Head of caudate nucleus (tissue), 42 donors: ENCODE results near the gene SLC4A2.
A peak's percentile ranks its signal among the peaks of the same experiment; 100 is the strongest.
"Not testable (repeated sequence)": the region's sequence is repeated elsewhere in the genome, so short reads cannot be mapped to it uniquely, and the experiment has no call there.

Experiments
- DNase-seq, 42 donors: peaks; one replicate each; pipeline versions ENCODE4 v3.0.0 to v3.0.0-alpha.2; 2020 to 2021; ENCODE audit warnings: mixed read lengths in 7 of 42
- intact Hi-C: fragments of 100-400 bp; cut with DNase I; formaldehyde crosslinking; loops from one replicate; pipeline ENCODE4 v1.15.0; 2022

SLC4A2 gene

DNA sequence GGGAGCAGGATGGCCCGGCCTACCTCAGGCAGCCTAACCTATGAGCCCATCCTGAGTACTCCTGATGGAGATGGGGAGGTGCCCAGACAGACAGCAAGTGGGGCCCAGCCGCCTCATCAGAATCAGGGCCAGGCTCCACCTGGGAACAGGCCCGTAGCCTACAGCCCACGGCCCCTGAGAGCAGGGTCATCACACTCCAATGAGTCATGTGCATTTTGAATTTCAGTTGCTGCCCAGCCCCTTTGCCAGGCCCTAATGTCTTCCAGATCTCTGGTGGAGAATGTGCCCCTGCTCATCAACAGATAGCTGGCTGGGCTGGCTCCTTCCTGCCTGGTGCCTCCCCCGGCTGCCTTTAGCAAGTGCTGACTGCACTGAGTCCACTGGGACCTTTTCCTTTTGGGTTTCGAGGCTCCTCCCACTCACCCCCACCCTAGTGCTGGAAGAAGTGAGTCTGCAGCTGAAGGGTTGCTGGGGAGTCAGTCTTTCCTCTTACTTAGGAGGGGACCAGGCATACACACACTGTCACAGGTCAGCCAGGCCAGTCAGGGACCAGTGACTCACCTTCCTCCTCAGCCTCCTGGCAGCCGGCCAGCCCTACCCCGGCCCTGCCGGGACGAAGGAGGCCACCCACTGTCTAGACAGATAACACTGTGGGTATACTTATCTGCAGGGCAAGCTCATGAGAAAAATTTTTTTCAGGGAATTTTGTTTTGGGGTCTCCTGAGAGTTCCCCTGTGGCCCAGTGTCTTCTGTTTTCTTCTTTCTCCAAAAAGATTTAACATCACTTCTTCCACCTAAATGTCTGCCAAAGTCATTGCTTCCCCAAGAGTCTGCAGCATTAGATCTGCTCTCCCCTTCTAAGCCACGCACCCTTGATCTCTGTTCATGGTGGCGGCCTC lies 20.2 kb upstream of the SLC4A2 start:
- peak in 2 of 42 donors; percentile 47 to 56 for DNase-seq
- intact Hi-C loops = no loop called here

GRCh38 chr7:151039850-151040548 lies 19.4 kb upstream of the SLC4A2 start:
- intact Hi-C loops = no loop called here
- DNase-seq = no peak

- intact Hi-C loops = no loop called here
These were observed 18.6 kb upstream of the SLC4A2 start for GRCh38 chr7:151040616-151041375.

DNA sequence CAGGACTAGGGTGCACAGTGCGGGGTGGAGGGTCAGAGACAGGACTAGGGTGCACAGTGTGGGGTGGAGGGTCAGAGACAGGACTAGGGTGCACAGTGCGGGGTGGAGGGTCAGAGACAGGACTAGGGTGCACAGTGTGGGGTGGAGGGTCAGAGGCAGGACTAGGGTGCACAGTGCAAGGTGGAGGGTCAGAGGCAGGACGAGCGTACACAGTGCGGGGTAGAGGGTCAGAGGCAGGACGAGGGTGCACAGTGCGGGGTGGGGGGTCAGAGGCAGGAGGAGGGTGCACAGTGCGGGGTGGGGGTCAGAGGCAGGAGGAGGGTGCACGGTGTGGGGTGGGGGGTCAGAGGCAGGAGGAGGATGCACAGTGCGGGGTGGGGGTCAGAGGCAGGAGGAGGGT lies 15.9 kb upstream of the SLC4A2 start:
- intact Hi-C loops, DNase-seq: not testable (repeated sequence)

More at GRCh38 chr7:151040616-151041375, 18.6 kb upstream of the SLC4A2 start:
- no peak for DNase-seq

GRCh38 chr7:151043959-151044358 lies 15.4 kb upstream of the SLC4A2 start:
- DNase-seq = no peak
- intact Hi-C loops = no loop called here

GRCh38 chr7:151045262-151045661 lies 14.1 kb upstream of the SLC4A2 start:
- DNase-seq = no peak
- intact Hi-C loops = no loop called here

DNA sequence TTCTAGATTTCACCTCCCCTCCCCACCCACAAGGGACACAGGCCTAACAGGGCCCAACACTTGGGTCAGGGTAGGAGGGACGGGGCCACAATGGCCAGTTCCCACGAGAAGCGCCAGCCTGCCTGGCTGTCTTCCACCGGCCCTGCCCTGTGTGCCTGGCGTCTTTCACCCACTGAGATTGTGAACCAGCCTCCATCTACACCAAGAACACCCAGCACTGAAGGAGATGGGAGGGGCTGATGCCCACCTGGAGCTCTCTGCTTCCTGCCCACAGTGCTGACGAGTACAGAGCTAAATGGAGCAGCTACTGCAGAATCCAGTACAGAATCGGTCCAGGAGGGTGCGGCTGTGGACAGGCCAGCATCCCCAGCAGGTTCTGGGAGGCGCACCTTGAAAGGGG lies 13.4 kb upstream of the SLC4A2 start:
- peak in 30 of 42 donors; percentile 26 to 85 (median 50) for DNase-seq
- intact Hi-C loops = no loop called here

GRCh38 chr7:151046603-151047573 lies 12.5 kb upstream of the SLC4A2 start:
- intact Hi-C loops = no loop called here
- DNase-seq = peak in 5 of 42 donors; percentile 18 to 60 (median 35)

DNA sequence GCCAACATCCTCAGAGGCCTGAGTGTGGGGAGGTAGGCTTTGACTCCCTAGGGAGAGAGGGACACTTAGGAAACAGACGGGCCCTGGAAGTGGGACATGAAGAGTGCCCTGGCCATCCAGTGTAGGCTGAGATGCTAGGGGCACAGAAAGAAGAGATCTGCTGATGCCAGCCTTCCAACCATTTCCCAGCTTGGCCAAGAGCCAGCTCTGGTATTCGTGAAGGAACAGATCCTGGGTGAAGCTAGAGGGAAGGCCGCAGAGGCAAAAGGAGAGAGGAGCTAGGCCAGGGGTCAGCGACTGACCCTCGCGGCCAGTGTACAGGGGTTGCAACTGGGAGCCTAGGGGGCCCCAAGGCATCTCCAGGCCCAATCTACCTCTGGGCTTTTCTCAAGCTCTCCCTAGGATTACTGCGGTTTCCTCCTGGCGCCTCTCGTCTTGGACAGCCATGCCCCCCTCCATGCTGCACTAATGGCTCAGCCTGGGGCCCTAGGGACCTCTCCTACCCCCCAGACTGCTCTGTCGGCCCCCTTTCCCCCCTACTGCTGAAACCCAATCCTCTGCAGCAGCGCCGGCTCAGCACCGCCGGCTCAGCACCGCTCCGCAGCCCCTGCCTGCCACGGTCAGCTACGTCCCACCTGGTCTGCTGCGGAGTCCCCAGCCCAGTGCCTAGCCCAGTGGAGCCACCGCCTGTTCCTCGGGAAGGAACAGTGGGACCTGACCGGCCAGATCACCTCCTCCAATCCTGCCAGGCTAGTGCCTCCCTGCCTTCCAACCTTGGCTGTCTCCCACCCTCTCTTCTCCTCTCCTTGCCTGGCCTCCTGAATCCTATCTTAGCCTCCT lies 11.2 kb upstream of the SLC4A2 start, which contains the start of gene ASIC3:
Gene ASIC3, plus strand, starts transcription at position 556 of the 840 bp plus-strand sequence. CDS start 355 bp downstream, outside the sequence.
- no peak for DNase-seq
- intact Hi-C loops = no loop called here

DNA sequence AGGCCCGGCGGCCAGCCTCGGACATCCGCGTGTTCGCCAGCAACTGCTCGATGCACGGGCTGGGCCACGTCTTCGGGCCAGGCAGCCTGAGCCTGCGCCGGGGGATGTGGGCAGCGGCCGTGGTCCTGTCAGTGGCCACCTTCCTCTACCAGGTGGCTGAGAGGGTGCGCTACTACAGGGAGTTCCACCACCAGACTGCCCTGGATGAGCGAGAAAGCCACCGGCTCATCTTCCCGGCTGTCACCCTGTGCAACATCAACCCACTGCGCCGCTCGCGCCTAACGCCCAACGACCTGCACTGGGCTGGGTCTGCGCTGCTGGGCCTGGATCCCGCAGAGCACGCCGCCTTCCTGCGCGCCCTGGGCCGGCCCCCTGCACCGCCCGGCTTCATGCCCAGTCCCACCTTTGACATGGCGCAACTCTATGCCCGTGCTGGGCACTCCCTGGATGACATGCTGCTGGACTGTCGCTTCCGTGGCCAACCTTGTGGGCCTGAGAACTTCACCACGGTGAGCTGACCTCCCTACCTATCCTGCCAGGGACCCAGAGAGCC lies 10.4 kb upstream of the SLC4A2 start:
- no peak for DNase-seq
- intact Hi-C loops = no loop called here

GRCh38 chr7:151051108-151051507 lies 8.3 kb upstream of the SLC4A2 start:
- intact Hi-C loops = no loop called here
- DNase-seq = peak in 40 of 42 donors; percentile 40 to 81 (median 62)

- intact Hi-C loops = no loop called here
- no peak for DNase-seq
These were observed 6.3 kb upstream of the SLC4A2 start for GRCh38 chr7:151053096-151053495.

DNA sequence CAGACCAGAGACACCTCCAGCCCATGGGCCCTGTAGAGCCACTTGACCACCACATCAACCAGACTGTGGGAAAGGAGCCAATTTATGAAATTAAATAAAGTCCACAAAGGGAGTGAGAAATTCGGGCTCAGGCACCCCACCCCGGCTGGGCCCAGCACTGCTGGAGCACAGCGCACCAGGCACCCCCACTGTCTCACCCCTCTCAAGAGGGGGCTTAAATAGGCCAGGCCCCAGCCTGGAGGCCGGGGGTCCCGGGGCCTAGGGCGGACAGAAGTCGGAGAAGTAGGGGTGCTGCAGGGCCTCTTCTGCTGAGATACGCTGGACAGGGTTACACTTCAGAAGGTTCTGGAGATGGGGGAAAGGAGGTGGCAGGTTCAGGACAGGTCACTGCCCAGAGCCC lies 5.6 kb upstream of the SLC4A2 start:
- DNase-seq = no peak
- intact Hi-C loops = no loop called here

DNA sequence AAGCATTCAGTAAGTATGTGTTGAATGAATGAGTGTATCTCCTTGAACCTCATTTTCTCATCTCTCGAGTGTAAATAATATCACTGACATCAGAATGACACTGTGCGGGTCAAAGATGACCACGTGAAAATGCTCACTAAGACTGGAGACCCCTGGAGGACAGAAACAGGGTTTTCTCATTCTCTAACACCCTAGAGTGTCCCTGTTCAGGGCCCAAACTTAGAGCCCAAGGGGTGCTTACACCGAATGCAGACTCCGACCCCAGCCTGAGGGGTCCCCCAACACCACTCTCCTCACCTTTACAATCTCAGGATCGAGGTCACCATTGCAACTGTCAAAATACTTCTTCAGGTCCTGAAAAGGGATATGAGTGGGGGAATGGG lies 3.1 kb upstream of the SLC4A2 start:
- intact Hi-C loops = loop anchor here (2.0 kb wide), 1 partner anchor 27 kb away; the partner anchor contains the start of gene ABCB8
- DNase-seq = no peak

- DNase-seq = peak in 11 of 42 donors; percentile 26 to 59 (median 43)
- intact Hi-C loops = loop anchor here (2.0 kb wide), 1 partner anchor 28 kb away; the partner anchor contains the start of gene ABCB8
These were observed 2.5 kb upstream of the SLC4A2 start for GRCh38 chr7:151056666-151057505.

DNA sequence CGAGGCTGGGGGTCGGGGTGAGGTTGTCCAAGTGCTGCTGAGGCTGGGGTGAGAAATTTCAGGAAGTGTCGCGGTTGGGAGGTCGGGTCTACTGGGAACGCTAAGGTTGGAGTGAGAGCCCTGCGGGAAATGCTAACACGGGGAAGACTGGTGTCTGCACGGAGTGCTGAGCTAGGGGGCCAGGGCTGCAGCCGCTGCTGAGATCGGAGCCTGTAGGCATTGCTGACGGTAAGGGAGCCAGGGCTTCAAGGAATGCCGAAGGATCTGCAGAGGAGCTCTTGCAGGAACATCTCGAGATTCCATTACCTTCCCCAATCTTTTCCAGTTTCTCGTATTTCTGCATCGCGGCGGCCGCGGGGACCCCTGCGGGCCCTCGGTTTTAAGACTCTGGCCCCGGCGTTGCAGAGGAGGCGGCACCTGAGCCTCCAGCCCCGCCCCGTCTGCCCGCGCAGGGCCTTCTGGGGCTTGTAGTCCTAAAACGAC lies 1.8 kb upstream of the SLC4A2 start, which contains the start of gene CDK5:
Gene CDK5, minus strand, starts transcription at position 392 of the 483 bp plus-strand sequence. Its CDS starts 49 bp downstream, at position 343.
- intact Hi-C loops = loop anchor here (2.0 kb wide), 1 partner anchor 29 kb away; the partner anchor contains the start of gene ABCB8
- peak in 2 of 42 donors; percentile 18 to 32 for DNase-seq
